ENCODE results near the gene CFTR.

DNA sequence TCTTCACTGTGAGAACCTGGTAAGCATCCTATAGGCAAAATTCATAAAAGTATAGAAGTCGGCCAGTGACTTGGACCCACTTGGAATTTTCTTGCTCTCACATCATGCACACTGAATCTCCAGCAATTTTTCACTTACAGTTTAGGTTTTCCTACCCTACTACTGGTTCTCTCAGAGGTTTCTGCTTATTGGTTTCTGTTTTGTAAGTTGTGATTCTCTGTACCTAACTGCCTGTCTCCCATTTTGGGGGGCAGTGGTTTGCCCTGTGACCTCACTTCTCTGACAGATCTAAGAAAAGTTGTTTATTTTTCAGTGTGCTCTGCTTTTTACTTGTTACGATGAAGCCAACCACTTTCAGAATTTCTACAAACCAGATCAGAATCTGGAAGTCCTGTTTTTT, 158.1 kb downstream of the CFTR start:
- TF ChIP-seq, protein P1, sequence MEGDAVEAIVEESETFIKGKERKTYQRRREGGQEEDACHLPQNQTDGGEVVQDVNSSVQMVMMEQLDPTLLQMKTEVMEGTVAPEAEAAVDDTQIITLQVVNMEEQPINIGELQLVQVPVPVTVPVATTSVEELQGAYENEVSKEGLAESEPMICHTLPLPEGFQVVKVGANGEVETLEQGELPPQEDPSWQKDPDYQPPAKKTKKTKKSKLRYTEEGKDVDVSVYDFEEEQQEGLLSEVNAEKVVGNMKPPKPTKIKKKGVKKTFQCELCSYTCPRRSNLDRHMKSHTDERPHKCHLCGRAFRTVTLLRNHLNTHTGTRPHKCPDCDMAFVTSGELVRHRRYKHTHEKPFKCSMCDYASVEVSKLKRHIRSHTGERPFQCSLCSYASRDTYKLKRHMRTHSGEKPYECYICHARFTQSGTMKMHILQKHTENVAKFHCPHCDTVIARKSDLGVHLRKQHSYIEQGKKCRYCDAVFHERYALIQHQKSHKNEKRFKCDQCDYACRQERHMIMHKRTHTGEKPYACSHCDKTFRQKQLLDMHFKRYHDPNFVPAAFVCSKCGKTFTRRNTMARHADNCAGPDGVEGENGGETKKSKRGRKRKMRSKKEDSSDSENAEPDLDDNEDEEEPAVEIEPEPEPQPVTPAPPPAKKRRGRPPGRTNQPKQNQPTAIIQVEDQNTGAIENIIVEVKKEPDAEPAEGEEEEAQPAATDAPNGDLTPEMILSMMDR (IDR thresholded peaks at IDR 0.05): no peak
- TF ChIP-seq EZH2 (IDR thresholded peaks at IDR 0.05) (no peak), EZH2phosphoT487 (IDR thresholded peaks at IDR 0.05) (no peak)

Measured in neural progenitor cell (in vitro differentiated cells).